NB4 (cell line): ENCODE measurements around the gene ARID2.

Experiments used
- DNase-seq: peaks from one replicate; pipeline ENCODE4 v3.0.0; 2010; ENCODE audit warnings: low read depth
- H3K4me3 ChIP-seq: one replicate; pipeline ENCODE4 v1.5.1; 2011; ENCODE audit warnings: mild to moderate bottlenecking, low read depth, low read length, moderate library complexity
- CTCF ChIP-seq: IDR thresholded peaks from one replicate; pipeline ENCODE4 v1.5.1; 2012; ENCODE audit warnings: low read depth, low read length
- MYC ChIP-seq: IDR thresholded peaks from 2 replicates; pipeline ENCODE4 v1.6.1; 2011; ENCODE audit warnings: low read depth, low read length
- POLR2A ChIP-seq: IDR thresholded peaks from 2 replicates; pipeline ENCODE4 v1.6.1; 2011; ENCODE audit warnings: mild to moderate bottlenecking; ENCODE audit not compliant: insufficient read length; ENCODE audit errors: extremely low read depth
- TF ChIP-seq, protein P1 (sequence below): IDR thresholded peaks from 2 replicates; pipeline ENCODE4 v1.6.1; 2011; ENCODE audit warnings: low read depth, low read length

ARID2 gene

GRCh38 chr12:45887544-45887943 is 158.0 kb downstream of the ARID2 start:
- TF ChIP-seq MYC, result no peak
- TF ChIP-seq POLR2A, result no peak
- TF ChIP-seq, protein P1, sequence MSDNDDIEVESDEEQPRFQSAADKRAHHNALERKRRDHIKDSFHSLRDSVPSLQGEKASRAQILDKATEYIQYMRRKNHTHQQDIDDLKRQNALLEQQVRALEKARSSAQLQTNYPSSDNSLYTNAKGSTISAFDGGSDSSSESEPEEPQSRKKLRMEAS, result no peak
- TF ChIP-seq CTCF, result no peak
- DNase-seq, result no peak
- H3K4me3 ChIP-seq, result no peak overlapping the region

GRCh38 chr12:45890276-45890675 is 160.8 kb downstream of the ARID2 start:
- DNase-seq, result no peak
- TF ChIP-seq CTCF (no peak), POLR2A (no peak), MYC (no peak)
- TF ChIP-seq, protein P1, result no peak
- no peak overlapping the region for H3K4me3 ChIP-seq

- TF ChIP-seq CTCF, result peak; percentile 22
- TF ChIP-seq MYC, result no peak
- TF ChIP-seq, protein P1, result no peak
- DNase-seq, result peak; percentile 41
- H3K4me3 ChIP-seq, result no peak overlapping the region
Measured at GRCh38 chr12:45893240-45893639, 163.7 kb downstream of the ARID2 start.

- no peak for DNase-seq
- no peak overlapping the region for H3K4me3 ChIP-seq
- no peak for TF ChIP-seq CTCF
- TF ChIP-seq, protein P1, result no peak
- TF ChIP-seq MYC, result no peak
- no peak for TF ChIP-seq POLR2A
Measured at GRCh38 chr12:45895961-45896360, 166.5 kb downstream of the ARID2 start.

- H3K4me3 ChIP-seq, result no peak overlapping the region
- no peak for DNase-seq
- TF ChIP-seq, protein P1, result no peak
- no peak for TF ChIP-seq POLR2A
- TF ChIP-seq CTCF, result no peak
- TF ChIP-seq MYC, result no peak
Measured at GRCh38 chr12:45898094-45898493, 168.6 kb downstream of the ARID2 start.

DNA sequence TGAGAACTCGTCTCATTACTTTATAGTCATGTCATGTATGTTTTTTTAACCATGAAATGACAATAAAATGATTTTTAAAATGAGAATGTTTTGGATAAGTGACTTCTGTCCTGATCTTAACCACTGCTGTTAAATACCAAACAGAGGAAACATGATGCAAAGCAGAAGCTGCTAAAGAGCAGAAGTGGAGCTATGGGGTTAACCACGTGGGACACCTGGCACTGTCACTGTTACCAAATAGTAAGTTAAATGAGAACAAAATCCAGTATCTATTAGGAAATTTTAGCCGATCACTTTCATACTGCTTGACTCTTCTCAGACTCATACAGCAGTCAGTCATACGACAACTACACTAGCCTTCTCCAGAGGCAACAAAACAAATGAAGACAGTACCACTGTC is 178.4 kb downstream of the ARID2 start:
- TF ChIP-seq MYC (peak; percentile 43; the same call in 1 of the 2 replicates), POLR2A (no peak), CTCF (no peak)
- TF ChIP-seq, protein P1, result peak; percentile 94
- DNase-seq, result peak; percentile 52
- H3K4me3 ChIP-seq, result no peak overlapping the region
